ENCODE measurements around the gene ARL15.

DNA sequence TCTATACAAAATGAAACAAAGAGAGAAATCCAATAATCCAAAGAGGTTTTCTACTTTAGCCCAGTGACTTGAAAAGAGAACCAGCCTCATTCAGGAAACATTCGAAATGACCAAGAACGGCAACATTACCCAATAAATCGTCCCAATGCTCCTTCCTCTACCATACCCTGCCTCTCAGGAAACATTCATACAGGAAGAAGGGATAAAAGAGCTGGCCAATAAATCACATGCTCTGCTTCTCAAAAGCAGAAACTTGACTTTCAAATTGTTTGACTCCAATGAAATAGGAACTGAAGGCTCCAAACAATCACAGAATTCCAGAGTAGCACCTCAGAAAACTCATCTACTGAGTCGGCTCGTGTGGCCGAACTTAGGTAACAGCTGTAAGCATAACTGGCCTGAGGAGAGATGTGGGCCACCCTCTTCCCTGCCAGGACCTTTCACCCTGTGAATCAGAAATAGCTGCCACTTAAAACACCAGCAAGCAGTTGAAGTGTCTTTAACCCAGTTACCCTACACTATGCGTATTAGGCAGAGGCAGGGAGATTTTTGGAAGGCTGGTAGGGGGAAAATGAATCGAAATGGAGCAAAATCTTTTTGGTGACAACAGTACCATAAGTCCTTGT, 14.6 kb downstream of the ARL15 start:
- TF ChIP-seq, protein P1, sequence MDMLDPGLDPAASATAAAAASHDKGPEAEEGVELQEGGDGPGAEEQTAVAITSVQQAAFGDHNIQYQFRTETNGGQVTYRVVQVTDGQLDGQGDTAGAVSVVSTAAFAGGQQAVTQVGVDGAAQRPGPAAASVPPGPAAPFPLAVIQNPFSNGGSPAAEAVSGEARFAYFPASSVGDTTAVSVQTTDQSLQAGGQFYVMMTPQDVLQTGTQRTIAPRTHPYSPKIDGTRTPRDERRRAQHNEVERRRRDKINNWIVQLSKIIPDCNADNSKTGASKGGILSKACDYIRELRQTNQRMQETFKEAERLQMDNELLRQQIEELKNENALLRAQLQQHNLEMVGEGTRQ (IDR thresholded peaks at IDR 0.05; ENCODE audit: borderline replicate concordance, low read depth, low read length), result no peak
- TF ChIP-seq, protein P2, sequence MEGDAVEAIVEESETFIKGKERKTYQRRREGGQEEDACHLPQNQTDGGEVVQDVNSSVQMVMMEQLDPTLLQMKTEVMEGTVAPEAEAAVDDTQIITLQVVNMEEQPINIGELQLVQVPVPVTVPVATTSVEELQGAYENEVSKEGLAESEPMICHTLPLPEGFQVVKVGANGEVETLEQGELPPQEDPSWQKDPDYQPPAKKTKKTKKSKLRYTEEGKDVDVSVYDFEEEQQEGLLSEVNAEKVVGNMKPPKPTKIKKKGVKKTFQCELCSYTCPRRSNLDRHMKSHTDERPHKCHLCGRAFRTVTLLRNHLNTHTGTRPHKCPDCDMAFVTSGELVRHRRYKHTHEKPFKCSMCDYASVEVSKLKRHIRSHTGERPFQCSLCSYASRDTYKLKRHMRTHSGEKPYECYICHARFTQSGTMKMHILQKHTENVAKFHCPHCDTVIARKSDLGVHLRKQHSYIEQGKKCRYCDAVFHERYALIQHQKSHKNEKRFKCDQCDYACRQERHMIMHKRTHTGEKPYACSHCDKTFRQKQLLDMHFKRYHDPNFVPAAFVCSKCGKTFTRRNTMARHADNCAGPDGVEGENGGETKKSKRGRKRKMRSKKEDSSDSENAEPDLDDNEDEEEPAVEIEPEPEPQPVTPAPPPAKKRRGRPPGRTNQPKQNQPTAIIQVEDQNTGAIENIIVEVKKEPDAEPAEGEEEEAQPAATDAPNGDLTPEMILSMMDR (IDR thresholded peaks at IDR 0.05), result no peak
- TF ChIP-seq POLR2AphosphoS5 (IDR thresholded peaks at IDR 0.05; ENCODE audit: low read depth, low read length), result no peak

All from SK-N-SH (cell line).